ENCODE results near the gene MICAL2.

DNA sequence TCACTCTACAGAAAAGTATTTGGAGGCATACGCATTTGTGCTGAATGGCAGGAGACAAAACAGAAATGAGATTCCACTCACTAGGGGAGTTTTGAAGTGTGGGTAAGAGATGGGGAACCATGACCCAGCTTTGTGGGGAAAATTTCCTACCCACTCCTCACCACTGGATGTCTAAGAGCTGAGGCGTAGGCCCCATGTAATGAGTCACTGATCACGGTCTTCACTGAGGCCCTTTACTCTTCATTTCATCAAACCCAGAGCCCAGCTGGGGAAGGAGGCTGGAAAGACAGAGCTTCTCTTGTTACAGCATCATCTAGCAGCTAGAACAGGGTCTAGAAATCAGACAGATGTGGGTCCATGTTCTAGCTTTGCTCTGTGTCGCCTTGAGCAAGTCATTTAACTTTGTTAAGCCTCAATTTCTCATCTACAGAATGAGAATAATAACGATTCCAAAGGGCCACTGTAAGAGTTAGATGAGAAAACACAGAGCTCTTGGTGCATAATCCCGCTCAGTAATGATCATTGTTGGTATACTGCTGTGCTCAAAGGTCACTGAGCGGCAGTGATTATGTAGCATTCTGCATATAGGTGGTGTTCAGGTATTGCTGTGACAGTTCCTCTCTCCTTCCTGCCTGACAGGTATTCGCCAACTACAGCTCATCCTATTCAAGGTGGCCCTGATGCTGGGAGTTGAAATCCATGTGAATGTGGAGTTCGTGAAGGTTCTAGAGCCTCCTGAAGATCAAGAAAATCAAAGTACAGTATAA is 97.2 kb downstream of the MICAL2 start:
- no peak for TF ChIP-seq RAD21 (IDR thresholded peaks at IDR 0.05; ENCODE audit: low read depth)
- TF ChIP-seq TAF1 (IDR thresholded peaks at IDR 0.05; ENCODE audit: low read depth) = no peak
- TF ChIP-seq ZBTB7A (IDR thresholded peaks at IDR 0.05; ENCODE audit: low read depth) = no peak
- TF ChIP-seq, protein P1, sequence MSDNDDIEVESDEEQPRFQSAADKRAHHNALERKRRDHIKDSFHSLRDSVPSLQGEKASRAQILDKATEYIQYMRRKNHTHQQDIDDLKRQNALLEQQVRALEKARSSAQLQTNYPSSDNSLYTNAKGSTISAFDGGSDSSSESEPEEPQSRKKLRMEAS (IDR thresholded peaks at IDR 0.05) = no peak
- TF ChIP-seq CREB1 (IDR thresholded peaks at IDR 0.05; ENCODE audit: low read depth) = no peak
- TF ChIP-seq, protein P2, sequence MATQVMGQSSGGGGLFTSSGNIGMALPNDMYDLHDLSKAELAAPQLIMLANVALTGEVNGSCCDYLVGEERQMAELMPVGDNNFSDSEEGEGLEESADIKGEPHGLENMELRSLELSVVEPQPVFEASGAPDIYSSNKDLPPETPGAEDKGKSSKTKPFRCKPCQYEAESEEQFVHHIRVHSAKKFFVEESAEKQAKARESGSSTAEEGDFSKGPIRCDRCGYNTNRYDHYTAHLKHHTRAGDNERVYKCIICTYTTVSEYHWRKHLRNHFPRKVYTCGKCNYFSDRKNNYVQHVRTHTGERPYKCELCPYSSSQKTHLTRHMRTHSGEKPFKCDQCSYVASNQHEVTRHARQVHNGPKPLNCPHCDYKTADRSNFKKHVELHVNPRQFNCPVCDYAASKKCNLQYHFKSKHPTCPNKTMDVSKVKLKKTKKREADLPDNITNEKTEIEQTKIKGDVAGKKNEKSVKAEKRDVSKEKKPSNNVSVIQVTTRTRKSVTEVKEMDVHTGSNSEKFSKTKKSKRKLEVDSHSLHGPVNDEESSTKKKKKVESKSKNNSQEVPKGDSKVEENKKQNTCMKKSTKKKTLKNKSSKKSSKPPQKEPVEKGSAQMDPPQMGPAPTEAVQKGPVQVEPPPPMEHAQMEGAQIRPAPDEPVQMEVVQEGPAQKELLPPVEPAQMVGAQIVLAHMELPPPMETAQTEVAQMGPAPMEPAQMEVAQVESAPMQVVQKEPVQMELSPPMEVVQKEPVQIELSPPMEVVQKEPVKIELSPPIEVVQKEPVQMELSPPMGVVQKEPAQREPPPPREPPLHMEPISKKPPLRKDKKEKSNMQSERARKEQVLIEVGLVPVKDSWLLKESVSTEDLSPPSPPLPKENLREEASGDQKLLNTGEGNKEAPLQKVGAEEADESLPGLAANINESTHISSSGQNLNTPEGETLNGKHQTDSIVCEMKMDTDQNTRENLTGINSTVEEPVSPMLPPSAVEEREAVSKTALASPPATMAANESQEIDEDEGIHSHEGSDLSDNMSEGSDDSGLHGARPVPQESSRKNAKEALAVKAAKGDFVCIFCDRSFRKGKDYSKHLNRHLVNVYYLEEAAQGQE (IDR thresholded peaks at IDR 0.05; ENCODE audit: low read depth) = no peak

All from Ishikawa (cell line).